GM12874 (cell line): ENCODE data around the gene ANXA1.

Experiments
- TF ChIP-seq, protein P1 (sequence below): IDR thresholded peaks from 2 replicates; pipeline ENCODE4 v1.5.1; 2011; ENCODE audit warnings: low read depth, mild to moderate bottlenecking, control low read depth, low read length, moderate library complexity; ENCODE audit not compliant: insufficient read depth

Gene ANXA1

GRCh38 chr9:73180403-73180802, 28.7 kb downstream of the ANXA1 start:
- TF ChIP-seq, protein P1, sequence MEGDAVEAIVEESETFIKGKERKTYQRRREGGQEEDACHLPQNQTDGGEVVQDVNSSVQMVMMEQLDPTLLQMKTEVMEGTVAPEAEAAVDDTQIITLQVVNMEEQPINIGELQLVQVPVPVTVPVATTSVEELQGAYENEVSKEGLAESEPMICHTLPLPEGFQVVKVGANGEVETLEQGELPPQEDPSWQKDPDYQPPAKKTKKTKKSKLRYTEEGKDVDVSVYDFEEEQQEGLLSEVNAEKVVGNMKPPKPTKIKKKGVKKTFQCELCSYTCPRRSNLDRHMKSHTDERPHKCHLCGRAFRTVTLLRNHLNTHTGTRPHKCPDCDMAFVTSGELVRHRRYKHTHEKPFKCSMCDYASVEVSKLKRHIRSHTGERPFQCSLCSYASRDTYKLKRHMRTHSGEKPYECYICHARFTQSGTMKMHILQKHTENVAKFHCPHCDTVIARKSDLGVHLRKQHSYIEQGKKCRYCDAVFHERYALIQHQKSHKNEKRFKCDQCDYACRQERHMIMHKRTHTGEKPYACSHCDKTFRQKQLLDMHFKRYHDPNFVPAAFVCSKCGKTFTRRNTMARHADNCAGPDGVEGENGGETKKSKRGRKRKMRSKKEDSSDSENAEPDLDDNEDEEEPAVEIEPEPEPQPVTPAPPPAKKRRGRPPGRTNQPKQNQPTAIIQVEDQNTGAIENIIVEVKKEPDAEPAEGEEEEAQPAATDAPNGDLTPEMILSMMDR: no peak

- TF ChIP-seq, protein P1: no peak
Measured at GRCh38 chr9:73182928-73183327, 31.3 kb downstream of the ANXA1 start.

- TF ChIP-seq, protein P1: no peak
Measured at GRCh38 chr9:73183428-73183827, 31.8 kb downstream of the ANXA1 start.

DNA sequence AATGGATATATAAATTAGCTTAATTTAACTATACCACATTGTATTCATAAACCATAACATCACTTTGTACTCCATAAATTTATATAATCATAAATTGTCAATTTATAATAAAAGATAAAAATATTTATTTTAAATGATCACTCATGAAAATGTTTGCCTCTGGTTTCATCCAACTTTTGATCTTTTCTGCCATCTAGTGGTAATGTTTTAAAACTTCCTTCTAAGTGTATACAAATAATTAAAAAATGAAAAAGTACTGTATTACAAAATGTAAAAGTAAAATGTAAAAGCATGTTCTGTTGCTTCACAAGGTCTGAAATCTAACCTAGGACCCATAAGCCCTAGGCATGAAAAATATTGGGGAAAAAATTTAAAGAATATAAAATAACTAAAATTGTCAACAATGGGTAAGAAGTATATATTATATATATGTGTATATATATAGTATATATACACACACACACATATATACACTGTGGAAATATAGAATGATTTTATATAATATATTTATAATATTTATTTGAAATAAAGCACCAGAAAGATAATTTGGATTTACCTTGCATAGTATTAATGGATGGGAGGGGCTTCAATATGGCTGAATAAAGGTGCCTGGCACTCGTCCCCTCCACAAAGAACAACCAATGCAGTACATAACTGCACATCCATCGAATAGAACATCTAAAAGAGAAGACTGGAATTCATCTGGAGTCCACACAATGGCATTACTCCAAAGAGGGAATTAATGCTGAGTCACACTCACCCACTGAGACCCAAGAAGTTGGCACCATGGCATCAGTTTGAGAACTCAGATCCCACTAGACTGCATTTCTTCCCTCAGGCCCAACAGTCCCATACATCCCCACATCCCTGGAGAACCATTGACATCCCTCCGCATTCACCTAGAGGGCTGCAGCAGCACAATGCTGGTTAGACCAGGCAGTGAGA, 32.5 kb downstream of the ANXA1 start:
- TF ChIP-seq, protein P1: no peak

GRCh38 chr9:73194284-73194683, 42.6 kb downstream of the ANXA1 start:
- TF ChIP-seq, protein P1: no peak

GRCh38 chr9:73199448-73199847, 47.8 kb downstream of the ANXA1 start:
- TF ChIP-seq, protein P1: no peak

- TF ChIP-seq, protein P1: no peak
Measured at GRCh38 chr9:73199886-73200285, 48.2 kb downstream of the ANXA1 start.
